NK-92 (cell line): ENCODE results near the gene NRG3.

Experiments
- DNase-seq: peaks from one replicate; lab custom pipeline; 2025; ENCODE audit not compliant: unreplicated experiment; lab: John Stamatoyannopoulos, UW

NRG3 gene

GRCh38 chr10:82768040-82768439, 893.0 kb downstream of the NRG3 start:
- no peak for DNase-seq

DNA sequence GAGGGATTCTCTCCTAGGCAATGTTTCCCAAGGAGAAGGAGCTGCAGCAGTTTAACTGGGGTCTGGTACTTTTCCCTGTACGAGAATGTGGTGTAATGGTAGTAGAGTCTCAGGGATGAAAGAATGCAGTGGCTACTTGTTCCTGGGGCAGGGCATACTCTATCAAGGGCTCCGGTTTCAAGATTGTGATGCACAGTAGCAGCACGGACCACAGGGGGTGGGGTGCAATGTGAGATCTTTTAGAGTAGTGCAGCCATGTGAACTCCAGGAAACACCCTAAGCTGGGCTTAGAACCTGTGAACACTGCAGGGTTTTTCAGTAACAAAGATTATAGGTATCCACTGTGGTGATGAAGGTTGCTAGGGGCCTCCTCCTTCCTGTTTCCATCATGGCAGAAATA, 903.9 kb downstream of the NRG3 start:
- no peak for DNase-seq

DNA sequence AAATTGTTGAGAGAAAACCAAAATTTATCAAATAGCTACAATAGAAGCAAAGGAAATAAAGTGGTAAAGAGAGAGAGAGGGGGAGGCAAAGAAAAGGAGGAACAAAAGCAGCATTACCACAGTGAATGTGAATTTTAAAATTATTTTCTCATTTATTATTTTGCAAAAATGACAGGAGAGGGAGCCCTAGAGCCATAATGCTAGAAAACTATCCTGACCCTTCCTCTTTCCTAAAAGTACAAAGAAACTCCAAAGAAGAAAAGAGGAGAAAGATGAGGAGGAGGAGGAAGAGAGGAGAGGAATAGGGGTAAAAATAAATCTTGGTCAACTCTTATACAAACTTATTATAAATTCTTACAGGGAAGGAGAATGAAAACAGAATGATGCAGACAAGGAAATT, 921.5 kb downstream of the NRG3 start:
- no peak for DNase-seq

GRCh38 chr10:82801289-82801688, 926.3 kb downstream of the NRG3 start:
- no peak for DNase-seq

DNA sequence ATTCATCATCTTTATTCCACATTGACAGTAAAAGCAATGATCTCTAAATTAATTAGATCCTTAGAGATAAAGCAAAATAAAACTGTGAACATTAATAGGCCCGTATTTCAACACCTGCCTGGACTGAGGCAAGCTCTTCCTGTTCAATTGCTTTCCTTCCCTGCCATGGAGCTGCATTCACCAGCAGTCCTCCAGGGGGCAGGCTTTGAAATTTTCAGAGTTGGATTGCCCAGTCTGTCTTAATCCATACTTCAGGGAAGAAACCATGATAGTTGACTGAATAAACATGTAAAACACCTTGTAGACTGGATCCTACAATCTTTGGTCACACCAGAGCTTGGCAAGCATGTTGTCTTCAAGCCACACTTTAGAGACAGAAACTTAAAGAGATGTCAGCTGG, 936.6 kb downstream of the NRG3 start:
- no peak for DNase-seq

DNA sequence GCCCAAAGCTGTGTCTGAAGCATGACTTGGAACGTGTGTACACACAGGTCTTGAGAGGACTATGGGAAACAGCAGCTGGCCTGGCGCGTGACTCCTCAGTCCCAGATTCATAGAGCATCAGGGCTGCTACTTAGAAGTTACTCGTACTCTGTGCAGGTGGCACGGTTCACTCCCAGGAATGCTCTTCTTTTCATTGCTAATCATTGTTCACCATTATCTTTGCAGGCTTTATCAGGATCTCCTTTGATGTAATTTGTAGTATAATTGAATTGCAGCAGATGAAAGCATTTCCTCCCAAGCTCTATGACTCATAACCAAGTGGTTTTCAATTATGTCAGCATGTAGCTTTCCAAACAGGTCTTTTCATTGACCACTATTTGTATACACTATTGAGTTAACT, 938.9 kb downstream of the NRG3 start:
- no peak for DNase-seq

DNA sequence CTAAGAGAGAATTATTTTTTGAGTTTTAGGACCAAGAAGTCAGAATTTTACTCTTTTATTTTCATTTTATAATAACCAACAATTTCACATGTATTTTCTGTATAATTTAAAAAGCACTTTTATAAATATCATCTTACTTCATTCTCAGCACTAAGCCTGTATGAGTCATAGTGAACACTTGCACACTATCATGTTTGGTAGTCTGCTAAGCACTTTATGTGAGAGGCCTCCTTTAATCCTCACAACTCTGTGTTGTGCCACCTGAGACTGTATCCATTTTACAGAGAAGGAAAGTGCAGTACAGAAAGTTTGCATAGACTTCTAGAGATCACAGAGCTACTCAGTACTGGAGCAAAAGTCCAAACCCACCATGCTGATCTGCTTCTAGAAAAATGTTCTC, 939.6 kb downstream of the NRG3 start:
- no peak for DNase-seq

DNA sequence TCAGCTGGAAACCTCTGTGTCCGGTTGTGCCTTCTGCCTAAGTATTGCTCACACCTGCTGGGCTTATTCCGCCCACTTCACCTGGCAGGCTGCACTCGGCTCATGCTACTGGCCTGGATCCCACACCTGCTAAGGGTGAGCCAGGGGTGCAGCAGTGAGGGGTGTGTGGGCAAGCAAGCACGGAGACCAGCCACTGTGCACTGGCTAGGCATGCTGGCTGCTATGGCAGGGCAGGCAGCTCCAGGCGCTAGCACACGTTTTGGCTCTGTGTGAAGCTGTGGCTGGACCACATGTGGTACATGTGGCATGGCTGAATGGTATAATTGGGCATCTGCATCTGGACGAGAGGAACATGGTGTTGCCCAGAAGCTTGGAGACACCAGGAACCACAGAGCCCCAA, 940.7 kb downstream of the NRG3 start:
- DNase-seq: no peak

GRCh38 chr10:82817676-82818422, 942.9 kb downstream of the NRG3 start:
- no peak for DNase-seq

DNA sequence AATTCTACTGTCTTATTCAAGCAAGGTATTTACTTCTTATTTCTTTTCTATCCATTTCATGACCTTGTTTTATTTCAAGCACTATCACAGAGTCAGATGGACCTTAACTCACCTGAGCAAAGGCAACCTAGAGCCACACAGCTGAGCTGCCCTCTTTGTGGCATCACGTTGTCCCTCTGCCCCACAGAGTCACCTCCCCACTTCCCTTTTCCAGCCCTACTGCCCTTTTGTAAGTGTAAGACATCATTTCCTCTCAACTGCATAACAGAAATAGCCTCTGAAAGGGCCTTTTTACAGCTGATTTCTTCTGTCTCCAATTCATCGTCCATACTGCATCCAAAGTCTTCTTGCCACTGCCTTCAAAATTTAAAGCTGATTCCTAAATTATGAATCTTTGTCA, 946.0 kb downstream of the NRG3 start:
- no peak for DNase-seq

GRCh38 chr10:82826132-82826531, 951.1 kb downstream of the NRG3 start:
- DNase-seq: no peak

DNA sequence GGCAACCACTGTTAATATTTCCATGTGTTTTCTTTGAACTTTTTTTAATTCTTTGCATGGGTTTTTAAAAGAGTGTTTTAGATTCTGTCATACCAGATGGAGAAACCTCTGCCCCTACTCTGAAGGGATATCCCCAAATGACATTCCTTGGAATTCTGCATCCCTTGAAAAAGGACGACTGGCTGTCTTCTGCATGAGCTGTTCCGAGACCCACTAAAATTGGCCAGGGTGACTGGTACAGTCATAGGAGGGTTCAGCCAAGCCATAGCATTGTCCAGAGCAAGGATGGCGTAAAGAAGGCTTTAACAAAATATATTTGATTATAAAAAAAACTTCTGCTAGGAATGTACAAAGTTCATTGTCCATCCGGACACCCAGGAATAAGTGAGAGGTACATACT, 952.9 kb downstream of the NRG3 start:
- DNase-seq: no peak

GRCh38 chr10:82847242-82847641, 972.2 kb downstream of the NRG3 start:
- no peak for DNase-seq

DNA sequence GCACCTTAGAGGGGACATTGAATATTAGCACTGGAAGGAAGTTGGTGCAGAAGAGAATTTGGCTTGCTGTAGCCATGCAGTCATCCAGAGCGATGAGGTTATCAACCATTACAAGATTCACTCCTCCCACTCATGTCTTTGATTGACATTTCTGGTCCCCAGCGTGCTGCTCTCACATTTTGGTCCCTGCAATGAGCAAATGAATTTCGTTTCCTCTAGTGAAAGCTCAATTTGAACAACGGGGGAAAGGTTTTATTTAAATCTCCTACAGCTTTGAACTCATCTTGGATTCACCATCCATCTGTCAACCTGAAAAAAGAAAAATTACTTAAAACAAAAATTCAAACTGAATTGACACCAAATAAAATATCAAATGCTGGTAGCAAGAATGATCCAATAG, 975.2 kb downstream of the NRG3 start:
- DNase-seq: no peak

DNA sequence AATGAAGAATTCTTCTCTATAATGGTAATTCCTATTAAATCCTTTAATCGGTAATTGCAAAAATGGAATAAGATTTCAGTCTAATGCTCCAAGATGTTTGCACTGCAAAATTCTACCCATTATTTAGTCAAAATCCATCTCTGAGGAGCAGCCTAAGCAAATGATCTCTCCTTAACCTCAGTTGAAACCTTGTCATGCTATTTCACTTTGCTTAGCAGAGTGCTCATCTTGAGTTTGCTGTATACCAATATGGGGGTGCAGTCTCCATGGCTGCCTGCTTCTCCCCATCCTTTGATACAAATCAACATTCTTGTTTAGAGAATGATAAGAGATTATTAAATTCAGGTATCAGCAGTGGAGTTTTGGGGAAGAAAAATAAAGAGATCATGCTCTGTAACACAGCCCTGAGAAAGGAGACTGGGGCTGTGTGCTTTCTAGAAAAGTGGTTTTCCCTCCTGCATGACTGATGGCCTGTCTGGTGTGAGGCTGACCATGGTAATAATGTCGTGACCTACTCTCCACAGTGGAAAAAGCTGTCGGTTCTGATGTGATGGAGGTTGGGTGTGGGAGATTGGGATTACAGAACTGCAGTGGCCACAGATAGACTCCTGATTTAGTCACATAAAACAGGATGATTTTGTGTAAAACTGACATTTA, 982.1 kb downstream of the NRG3 start:
- DNase-seq: no peak

GRCh38 chr10:82861889-82862288, 986.9 kb downstream of the NRG3 start:
- DNase-seq: no peak

GRCh38 chr10:82865366-82865765, 990.4 kb downstream of the NRG3 start:
- DNase-seq: no peak

DNA sequence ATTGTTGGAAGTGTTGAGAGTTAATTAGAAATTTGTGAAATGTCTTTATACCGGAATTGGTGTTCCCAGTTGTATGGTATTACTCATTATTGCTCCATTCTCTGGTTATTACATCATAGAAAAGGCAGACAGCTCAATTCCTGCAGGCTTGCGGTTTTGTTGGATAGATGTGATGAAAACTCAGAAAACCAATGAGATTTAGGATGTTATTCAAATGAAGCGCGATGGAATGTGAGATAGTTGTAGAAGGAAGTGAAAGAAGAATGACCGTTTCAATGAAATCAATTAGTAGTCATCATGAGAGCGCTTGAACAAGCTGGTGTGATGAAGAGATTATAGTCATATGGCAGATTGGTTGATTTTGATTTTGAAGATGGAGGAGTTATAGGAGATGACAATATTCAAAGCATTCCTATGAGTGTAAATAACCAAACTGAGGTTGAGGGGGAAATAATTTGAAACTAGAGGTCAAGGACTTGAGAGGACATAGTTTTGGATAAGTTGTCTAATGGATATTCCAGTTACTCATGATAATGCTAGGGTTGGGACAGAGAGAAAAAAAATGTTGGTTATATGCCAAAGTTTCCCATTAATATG, 991.5 kb downstream of the NRG3 start:
- no peak for DNase-seq

- no peak for DNase-seq
Measured at GRCh38 chr10:82867056-82867455, 992.1 kb downstream of the NRG3 start.

DNA sequence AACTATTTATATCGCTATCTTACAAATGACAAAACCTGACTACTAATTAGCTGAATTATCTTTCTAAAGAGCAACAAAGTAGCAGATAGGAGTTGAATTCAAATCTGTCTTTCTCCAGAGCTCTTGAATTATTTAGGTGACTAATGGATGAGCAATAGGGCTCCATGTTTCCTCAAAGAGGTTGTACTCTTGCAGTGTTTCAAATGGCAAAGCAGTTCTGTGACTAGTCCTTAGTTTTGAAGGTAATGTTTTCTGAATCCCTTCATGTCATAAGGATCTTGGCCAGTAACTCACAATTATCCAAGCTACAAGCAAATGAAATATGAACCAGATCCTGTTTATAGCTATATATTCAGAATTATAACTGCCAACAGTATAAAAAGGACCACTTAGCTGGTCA, 999.7 kb downstream of the NRG3 start:
- no peak for DNase-seq

DNA sequence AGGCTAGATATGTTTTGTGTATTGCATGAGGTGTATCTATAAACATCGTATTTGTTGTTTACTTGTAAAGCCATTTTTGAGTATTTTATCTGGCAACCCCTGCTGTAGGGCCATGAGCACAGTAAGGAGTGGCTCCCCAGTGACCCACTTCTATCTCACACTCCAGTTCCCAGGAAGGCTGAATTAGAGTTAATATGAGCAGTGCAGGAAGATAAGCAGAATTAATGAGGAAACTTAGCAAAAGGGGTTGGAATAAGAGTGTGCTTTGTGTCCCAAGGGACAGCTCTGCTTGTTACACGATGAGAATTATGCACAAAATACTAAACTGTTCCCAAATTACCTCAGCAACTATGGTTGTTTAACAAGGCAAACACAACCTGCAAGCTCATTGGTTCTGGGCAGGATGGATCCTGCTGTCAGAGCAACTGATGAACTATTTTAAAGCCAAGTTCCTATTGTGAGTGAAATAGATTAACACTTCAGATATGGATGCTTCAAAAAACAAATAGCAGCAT, 1005.8 kb downstream of the NRG3 start:
- no peak for DNase-seq

GRCh38 chr10:82882722-82883121, 1007.7 kb downstream of the NRG3 start:
- no peak for DNase-seq
